Common myeloid progenitor, CD34-positive (primary cell): ENCODE measurements around the gene PCDH9.

Experiments used
- CTCF ChIA-PET: fragments of 350-600 bp; sonication (Branson Sonifier 250); formaldehyde crosslinking; loops from one replicate; lab custom pipeline; 2021; ENCODE audit warnings: antibody characterized with exemption; lab: Charles Lee
- POLR2A ChIA-PET: fragments of 350-600 bp; sonication (Branson Sonifier 250); formaldehyde crosslinking; loops from one replicate; lab custom pipeline; 2021; ENCODE audit warnings: antibody characterized with exemption; lab: Charles Lee
- DNase-seq, 3 donors: peaks; one replicate each; pipeline versions ENCODE4 v3.0.0 to v3.0.0-alpha.2; 2013
- H3K27ac ChIP-seq, 2 experiments: 1 replicate in 1 of 2; 2 replicates in 1 of 2; pipeline ENCODE4 v1.7.0; 2013; ENCODE audit warnings: inconsistent platforms in 2 of 2, low read length in 2 of 2, mild to moderate bottlenecking in 2 of 2, low read depth in 1 of 2, moderate library complexity in 1 of 2; ENCODE audit not compliant: severe bottlenecking in 2 of 2, insufficient read depth in 1 of 2, poor library complexity in 1 of 2
- H3K27me3 ChIP-seq, 5 experiments: replicated peaks in 2 of 5; 1 replicate in 3 of 5; 2 replicates in 2 of 5; pipeline versions ENCODE4 v1.6.1 to v1.7.0; 2013; ENCODE audit warnings: low read length in 4 of 5, mild to moderate bottlenecking in 2 of 5, moderate library complexity in 2 of 5, inconsistent platforms in 1 of 5; ENCODE audit not compliant: insufficient read depth in 5 of 5, control insufficient read depth in 4 of 5
- H3K36me3 ChIP-seq, 4 experiments: 1 replicate in 2 of 4; 2 replicates in 2 of 4; pipeline versions ENCODE4 v1.6.1 to v1.7.0; 2013; ENCODE audit warnings: low read length in 3 of 4, control low read depth in 1 of 4, mild to moderate bottlenecking in 1 of 4; ENCODE audit not compliant: control insufficient read depth in 4 of 4, insufficient read depth in 4 of 4
- H3K4me1 ChIP-seq, 4 experiments: 1 replicate in 3 of 4; 2 replicates in 1 of 4; pipeline versions ENCODE4 v1.6.1 to v1.7.1; 2013; ENCODE audit warnings: low read length in 3 of 4, mild to moderate bottlenecking in 3 of 4, control low read depth in 1 of 4, inconsistent platforms in 1 of 4, moderate library complexity in 1 of 4; ENCODE audit not compliant: control insufficient read depth in 4 of 4, insufficient read depth in 4 of 4; ENCODE audit errors: control extremely low read depth in 1 of 4
- H3K4me3 ChIP-seq, 7 experiments: 1 replicate in 4 of 7; 2 replicates in 3 of 7; pipeline versions ENCODE4 v1.5.1 to v1.7.0; 2013; ENCODE audit warnings: mild to moderate bottlenecking in 7 of 7, low read length in 6 of 7, moderate library complexity in 6 of 7, inconsistent platforms in 2 of 7, low read depth in 2 of 7, control low read depth in 1 of 7; ENCODE audit not compliant: insufficient read depth in 4 of 7, control insufficient read depth in 1 of 7; ENCODE audit errors: extremely low read depth in 1 of 7
- H3K9me3 ChIP-seq, 5 experiments: 1 replicate in 4 of 5; 2 replicates in 1 of 5; pipeline versions ENCODE4 v1.6.1 to v1.7.1; 2013; ENCODE audit warnings: low read length in 4 of 5, mild to moderate bottlenecking in 2 of 5, inconsistent platforms in 1 of 5, low read depth in 1 of 5, moderate library complexity in 1 of 5; ENCODE audit not compliant: control insufficient read depth in 4 of 5, insufficient read depth in 2 of 5; ENCODE audit errors: control extremely low read depth in 1 of 5
- WGBS: methylation state at CpG from one replicate; pipeline ENCODE4 v1.1.5; 2013; ENCODE audit not compliant: insufficient coverage; 5-methylcytosine and 5-hydroxymethylcytosine counted together

The PCDH9 gene

GRCh38 chr13:67122251-67122650, 107.9 kb downstream of the PCDH9 start:
- no peaks in the 10 kb centered on the region for H3K36me3 ChIP-seq
- ChIA-PET CTCF (interaction anchor here (0.6 kb wide), 1 partner anchor 12 kb away, joined by 3 read pairs; no protein-coding TSS in a partner anchor), POLR2A (no interaction called here)
- H3K4me3 ChIP-seq = no peak overlapping the region
- H3K4me1 ChIP-seq = no peaks in the 10 kb centered on the region
- H3K9me3 ChIP-seq = no peaks in the 10 kb centered on the region
- no peak for DNase-seq
- no peaks in the 10 kb centered on the region for H3K27me3 ChIP-seq
- 69% methylated on average over 5 of the region's 6 CpGs for WGBS
- H3K27ac ChIP-seq = no peak overlapping the region

GRCh38 chr13:67120872-67121531, 109.1 kb downstream of the PCDH9 start:
- WGBS = 90% methylated on average over 2 of the region's 6 CpGs
- H3K4me3 ChIP-seq = no peak overlapping the region
- no peak for DNase-seq
- H3K27ac ChIP-seq = no peak overlapping the region
- H3K27me3 ChIP-seq = no peaks in the 10 kb centered on the region
- ChIA-PET POLR2A (no interaction called here), CTCF (no interaction called here)
- no peaks in the 10 kb centered on the region for H3K4me1 ChIP-seq
- no peaks in the 10 kb centered on the region for H3K36me3 ChIP-seq
- H3K9me3 ChIP-seq = no peaks in the 10 kb centered on the region

GRCh38 chr13:67119481-67119894, 110.6 kb downstream of the PCDH9 start:
- H3K27me3 ChIP-seq = no peaks in the 10 kb centered on the region
- POLR2A ChIA-PET = no interaction called here
- H3K4me1 ChIP-seq = no peaks in the 10 kb centered on the region
- WGBS = no CpG with 5 or more reads among the region's 1 CpG
- CTCF ChIA-PET = no interaction called here
- no peak overlapping the region for H3K27ac ChIP-seq
- peak in 2 of 3 donors; percentile 9 to 33 for DNase-seq
- no peak overlapping the region for H3K4me3 ChIP-seq
- no peaks in the 10 kb centered on the region for H3K36me3 ChIP-seq
- no peaks in the 10 kb centered on the region for H3K9me3 ChIP-seq

DNA sequence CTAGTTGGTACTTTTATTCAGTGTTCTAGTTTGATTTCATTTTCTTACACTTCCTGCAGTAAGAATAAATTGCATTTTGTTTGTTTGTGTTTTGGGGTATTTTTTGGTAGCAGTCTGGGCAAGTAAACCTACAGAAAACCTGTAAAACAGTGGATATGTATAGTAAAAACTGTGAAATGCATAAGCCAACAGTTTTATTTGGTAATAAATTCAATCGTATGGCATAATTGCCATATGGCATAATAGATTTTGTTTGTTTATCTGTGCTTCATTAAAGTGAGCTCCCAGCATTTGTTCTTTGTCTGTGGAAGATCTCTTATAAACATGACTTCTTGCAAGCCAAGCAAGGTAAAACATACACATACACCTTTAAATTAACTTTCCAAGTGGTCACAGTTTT, 111.9 kb downstream of the PCDH9 start:
- ChIA-PET CTCF (no interaction called here), POLR2A (no interaction called here)
- WGBS = no CpG with 5 or more reads among the region's 1 CpG
- Histone ChIP-seq H3K36me3 (no peaks in the 10 kb centered on the region), H3K27ac (no peak overlapping the region), H3K4me1 (no peaks in the 10 kb centered on the region), H3K4me3 (no peak overlapping the region), H3K27me3 (no peaks in the 10 kb centered on the region), H3K9me3 (no peaks in the 10 kb centered on the region)
- DNase-seq = no peak

GRCh38 chr13:67117010-67117550, 113.1 kb downstream of the PCDH9 start:
- no CpG with 5 or more reads among the region's 3 CpGs for WGBS
- no peak overlapping the region for H3K4me3 ChIP-seq
- DNase-seq = no peak
- no peaks in the 10 kb centered on the region for H3K4me1 ChIP-seq
- no peaks in the 10 kb centered on the region for H3K9me3 ChIP-seq
- ChIA-PET CTCF (interaction anchor here (0.6 kb wide), 1 partner anchor 36 kb away, joined by 3 read pairs; no protein-coding TSS in a partner anchor), POLR2A (no interaction called here)
- no peak overlapping the region for H3K27ac ChIP-seq
- no peaks in the 10 kb centered on the region for H3K36me3 ChIP-seq
- no peaks in the 10 kb centered on the region for H3K27me3 ChIP-seq

GRCh38 chr13:67107979-67108378, 122.2 kb downstream of the PCDH9 start:
- ChIA-PET POLR2A (no interaction called here), CTCF (no interaction called here)
- no peaks in the 10 kb centered on the region for H3K36me3 ChIP-seq
- no peak for DNase-seq
- H3K4me3 ChIP-seq = no peak overlapping the region
- WGBS = 100% methylated on average over 1 of the region's 2 CpGs
- no peaks in the 10 kb centered on the region for H3K27me3 ChIP-seq
- H3K4me1 ChIP-seq = no peaks in the 10 kb centered on the region
- no peak overlapping the region for H3K27ac ChIP-seq
- peaks cover 0 to 11% (median 2%) of the 10 kb centered on the region in 5 experiments for H3K9me3 ChIP-seq

DNA sequence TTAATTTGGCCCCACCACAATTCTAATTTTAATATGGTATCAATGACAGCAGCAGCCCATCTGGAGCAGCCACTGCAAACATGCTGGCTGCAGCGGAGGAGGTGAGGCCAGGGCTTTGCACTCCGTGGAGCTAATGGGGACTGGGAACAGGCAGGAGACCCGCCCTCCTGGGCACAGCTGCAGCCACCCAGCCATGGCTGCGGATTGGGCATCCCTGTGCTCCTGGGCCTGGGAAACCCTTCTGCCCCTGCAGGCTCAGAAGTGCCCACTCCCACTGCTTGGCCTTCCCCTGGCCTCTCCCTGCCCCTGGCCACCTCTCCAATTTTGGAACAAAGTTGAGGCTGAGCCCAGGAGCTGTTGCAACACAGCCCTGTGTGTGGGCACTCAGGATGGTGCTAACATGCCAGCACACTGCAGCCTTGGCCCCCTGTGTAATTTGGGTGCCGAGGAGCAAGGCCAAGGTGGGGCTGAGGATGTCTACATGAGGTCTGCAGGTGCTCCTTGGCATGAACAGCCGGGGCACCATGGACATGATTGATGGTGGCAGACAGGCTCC, 123.6 kb downstream of the PCDH9 start:
- no peak overlapping the region for H3K27ac ChIP-seq
- no peaks in the 10 kb centered on the region for H3K4me1 ChIP-seq
- peaks cover 0 to 11% (median 2%) of the 10 kb centered on the region in 5 experiments for H3K9me3 ChIP-seq
- ChIA-PET POLR2A (no interaction called here), CTCF (no interaction called here)
- H3K27me3 ChIP-seq = no peaks in the 10 kb centered on the region
- no peak for DNase-seq
- no peaks in the 10 kb centered on the region for H3K36me3 ChIP-seq
- WGBS = 99% methylated on average over 6 of the region's 6 CpGs
- no peak overlapping the region for H3K4me3 ChIP-seq
